Fibroblast of skin of scalp (primary cell): Measurements from ENCODE around the gene LY86.
A peak's percentile ranks its signal among the peaks of the same experiment; 100 is the strongest.

Experiments used
- DNase-seq: peaks from one replicate; pipeline ENCODE4 v3.0.0-alpha.2; 2013

The LY86 gene

DNA sequence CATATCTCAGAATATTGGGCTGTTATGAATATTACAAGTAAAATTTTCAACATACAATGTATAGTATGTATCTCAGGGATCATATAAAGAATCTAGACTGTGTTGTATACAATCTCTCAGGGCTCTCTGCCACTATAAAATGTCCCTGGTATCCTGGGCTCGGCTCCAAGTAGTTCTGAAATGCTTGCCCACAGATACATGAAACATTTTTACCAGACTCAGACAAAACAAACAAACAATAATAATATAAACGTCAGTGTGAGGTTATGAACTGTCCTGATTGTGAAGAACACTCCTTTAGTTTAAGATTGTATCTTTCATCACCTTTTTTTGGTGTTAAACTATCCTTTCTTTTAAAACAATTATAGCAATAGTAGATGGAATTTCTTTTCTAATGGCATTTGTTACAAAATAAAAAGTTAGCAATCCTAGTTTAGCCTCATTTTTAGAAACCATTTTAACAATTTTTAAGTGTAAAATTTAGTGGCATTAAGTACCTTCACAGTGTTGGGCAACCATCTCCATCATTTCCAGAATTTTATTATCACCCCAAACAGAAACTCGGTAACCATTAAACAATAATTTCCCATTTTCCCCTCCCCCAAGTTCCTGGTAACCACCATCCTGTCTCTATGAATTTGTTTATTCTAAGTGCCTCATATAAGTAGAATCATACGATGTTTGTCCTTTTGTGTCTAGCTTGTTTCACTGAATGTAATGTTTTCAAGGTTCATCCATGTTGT lies 17.4 kb upstream of the LY86 start:
- no peak for DNase-seq

DNA sequence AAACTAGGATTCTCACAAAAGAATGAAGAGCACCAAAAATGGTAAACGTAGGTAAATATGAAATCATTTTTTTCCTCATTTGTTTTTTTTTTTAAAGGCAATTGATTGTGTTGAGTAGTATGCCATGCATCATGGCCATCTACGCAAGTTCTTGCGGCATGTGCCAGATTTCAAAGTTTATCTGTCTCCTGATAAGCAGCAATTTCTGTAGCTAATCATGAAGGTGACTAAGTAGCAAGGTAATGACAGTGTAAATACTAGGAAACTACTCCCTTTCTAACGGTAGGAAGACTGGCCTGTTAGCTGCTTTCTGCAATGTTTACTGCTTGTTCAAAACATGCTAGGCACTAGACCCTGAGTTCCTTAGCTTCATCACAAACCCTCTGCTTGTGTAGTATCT lies 13.4 kb upstream of the LY86 start:
- DNase-seq = no peak

DNA sequence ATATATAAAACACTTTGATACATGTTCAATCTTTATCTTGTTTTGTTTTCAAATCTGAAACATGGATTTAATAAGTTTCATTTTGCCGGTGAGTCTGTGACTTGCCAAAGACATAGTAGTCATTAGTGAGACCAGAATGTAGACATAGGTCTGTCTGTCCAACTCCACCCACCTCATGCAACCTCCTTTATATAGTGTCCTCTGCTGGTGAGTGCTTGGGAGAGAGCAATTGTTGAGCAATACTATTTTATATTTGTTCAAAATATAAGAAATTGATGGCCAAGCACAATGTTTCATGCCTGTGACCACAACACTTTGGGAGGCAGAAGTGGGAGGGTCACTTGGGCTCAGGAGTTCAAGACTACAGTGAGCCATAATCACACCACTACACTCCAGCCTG lies 10.8 kb upstream of the LY86 start:
- no peak for DNase-seq

- no peak for DNase-seq
These were observed 9.2 kb upstream of the LY86 start for GRCh38 chr6:6579281-6579680.

- no peak for DNase-seq
These were observed 8.2 kb upstream of the LY86 start for GRCh38 chr6:6580225-6580856.

DNA sequence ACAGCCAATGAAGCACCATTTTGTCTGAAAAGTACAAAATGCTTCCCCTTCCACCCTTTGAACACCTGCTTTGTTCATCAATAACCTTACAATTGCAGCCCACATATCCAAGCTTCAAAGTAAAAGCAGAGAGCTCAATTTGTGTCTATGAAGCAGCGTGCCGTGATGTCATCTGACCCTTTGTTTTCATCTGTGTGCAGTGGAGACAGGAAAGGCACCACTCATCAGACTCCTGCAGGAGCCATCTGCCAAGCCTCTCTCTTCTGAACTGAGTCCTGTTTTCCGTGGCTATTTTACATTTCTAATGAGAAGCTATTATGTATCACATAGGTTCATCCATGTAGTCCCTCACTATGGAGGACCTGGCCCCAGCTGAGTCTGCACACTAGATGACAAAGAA lies 7.5 kb upstream of the LY86 start:
- DNase-seq = no peak

GRCh38 chr6:6582131-6582530 lies 6.4 kb upstream of the LY86 start:
- DNase-seq = no peak

GRCh38 chr6:6583836-6584235 lies 4.7 kb upstream of the LY86 start:
- peak; percentile 12 for DNase-seq

DNA sequence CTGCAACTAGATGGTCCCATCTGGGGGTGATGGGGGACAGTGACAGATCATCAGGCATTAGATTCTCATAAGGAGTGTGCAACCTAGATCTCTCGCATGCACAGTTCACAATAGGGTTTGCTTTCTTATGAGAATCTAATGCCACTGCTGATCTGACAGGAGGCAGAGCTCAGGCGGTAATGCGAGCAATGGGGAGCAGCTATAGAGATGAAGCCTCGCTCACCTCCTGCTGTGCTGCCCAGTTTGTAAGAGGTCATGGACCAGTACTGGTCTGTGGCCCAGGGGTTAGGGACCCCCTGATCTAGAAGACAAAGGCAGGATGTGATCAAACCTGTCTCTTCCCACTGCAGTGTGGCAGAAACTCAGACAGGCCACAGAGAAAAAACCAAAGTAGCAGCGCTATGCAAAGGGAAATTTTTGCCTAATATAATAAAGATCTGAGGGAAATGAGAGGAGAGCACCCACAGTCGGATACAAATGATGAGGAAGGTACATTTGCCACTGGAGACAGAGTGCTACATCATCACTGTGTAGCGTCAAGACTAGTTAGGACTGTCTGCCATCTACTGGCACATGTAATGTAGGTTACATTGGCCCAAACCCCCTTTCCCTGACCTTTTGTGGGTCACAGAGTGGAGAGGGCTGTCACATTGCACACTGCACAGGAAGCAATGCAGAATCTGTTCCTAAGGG lies 4.1 kb upstream of the LY86 start:
- DNase-seq = no peak

DNA sequence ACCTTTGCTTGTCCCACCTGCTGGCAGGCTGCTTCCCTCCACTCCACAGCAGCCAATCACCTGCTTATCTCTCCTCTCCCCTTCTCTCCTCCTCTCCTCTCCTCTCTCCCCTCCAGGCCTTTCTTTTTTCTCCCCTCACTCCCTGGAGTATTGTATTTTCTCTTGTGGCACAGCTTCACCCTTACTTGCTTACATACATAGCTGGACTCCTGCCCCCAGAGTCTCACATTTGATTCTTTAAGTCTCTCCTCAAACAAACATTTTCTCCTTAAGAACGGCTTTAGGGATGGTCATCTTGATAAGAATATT lies 3.6 kb upstream of the LY86 start:
- no peak for DNase-seq

DNA sequence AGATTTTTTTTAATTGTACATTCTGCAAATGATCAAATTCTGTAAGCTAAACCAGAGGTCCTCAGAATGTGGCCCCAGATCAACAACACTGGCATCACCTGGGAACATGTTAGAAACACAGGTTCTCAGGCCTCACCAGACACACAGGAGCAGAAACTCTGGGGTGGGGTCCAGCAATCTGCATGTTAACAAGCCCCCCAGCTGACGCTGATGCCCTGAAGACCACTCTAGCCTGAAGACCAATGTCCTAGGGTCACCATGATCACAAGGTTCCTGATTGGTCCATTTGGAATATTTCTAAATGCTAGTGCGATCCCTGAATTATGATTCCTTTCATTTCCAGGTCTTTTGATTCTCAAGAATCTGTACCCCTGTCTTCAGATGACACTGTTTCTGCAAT lies 2.4 kb upstream of the LY86 start:
- DNase-seq = no peak

GRCh38 chr6:6586671-6587526 lies 1.6 kb upstream of the LY86 start:
- DNase-seq = no peak

GRCh38 chr6:6587696-6588063 lies 840 bp upstream of the LY86 start:
- no peak for DNase-seq

DNA sequence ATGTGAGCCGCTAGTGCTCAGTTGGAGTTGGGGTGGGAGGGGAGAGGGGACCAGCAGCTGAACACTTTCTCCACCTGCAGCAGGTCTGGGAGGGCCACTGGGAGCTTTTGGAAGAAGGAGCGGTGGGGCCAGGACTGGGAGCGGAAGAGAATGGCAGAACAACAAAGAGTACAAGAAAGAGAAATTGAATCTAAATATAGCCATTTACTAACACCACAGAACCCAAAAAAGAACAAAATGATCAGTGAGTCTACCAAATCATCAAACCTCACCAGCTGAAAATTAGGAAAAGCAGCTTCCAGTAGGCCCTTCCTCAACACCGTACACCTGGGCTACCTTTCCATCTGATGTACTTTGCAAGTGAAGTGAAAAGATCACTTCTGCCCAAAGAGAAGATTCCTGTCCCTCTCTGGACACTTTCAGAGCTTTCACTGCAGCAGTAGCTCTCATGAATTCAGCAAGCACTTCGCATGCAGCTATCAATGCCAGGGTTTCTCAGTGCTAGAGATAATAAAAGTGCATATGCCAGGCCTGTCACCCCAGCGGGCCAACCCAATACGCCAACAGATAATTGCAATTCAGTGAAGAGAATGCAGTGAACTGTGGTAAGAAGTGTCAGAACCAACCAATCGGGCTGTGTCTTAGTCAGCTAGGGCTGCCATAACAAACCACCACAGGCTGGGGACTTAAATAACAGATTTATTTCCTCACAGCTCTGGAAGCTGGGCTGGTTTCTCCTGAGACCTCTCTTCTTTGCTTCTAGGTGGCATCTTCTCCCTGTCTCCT lies 597 bp downstream of the LY86 start:
- DNase-seq = no peak

DNA sequence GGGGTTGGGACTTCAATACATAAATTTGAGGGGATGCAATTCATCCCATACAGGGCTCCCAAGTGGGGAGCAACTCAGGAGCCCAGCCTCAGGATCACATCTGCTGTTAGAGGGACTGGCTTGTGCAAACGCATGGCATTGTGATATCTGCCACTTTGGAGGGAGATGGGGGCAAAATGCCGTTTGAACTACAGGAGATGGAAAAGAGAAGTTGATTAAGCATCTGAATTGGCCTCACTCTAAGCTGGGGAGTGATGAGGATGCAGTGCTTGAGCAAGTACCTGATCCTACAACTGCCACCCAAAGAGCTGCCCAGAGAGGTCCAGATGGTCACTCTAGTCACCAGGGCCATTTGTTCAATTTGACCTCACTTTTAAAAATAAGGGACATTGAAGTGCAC lies 2.0 kb downstream of the LY86 start:
- DNase-seq = no peak

- no peak for DNase-seq
These were observed 3.4 kb downstream of the LY86 start for GRCh38 chr6:6591778-6592465.

GRCh38 chr6:6592826-6593475 lies 4.4 kb downstream of the LY86 start:
- DNase-seq = no peak

GRCh38 chr6:6593867-6594468 lies 5.4 kb downstream of the LY86 start:
- DNase-seq = no peak

- DNase-seq = no peak
These were observed 6.5 kb downstream of the LY86 start for GRCh38 chr6:6595025-6595424.

- no peak for DNase-seq
These were observed 7.4 kb downstream of the LY86 start for GRCh38 chr6:6595952-6596351.
